DND-41 (cell line): Measurements from ENCODE around the gene RNF6.

Source experiments
- CTCF ChIP-seq: IDR thresholded peaks from 2 replicates; pipeline ENCODE4 v1.5.1; 2012; ENCODE audit warnings: borderline replicate concordance, low read length, moderate library complexity, mild to moderate bottlenecking; ENCODE audit not compliant: poor library complexity, severe bottlenecking; ENCODE audit errors: extremely low read depth
- EZH2 ChIP-seq: IDR thresholded peaks from 3 replicates; pipeline ENCODE4 v1.6.1; 2012; ENCODE audit warnings: borderline replicate concordance, low read depth, mild to moderate bottlenecking, moderate library complexity, low read length, inconsistent platforms; ENCODE audit not compliant: severe bottlenecking

- TF ChIP-seq EZH2: no peak
- no peak for TF ChIP-seq CTCF
Observed at GRCh38 chr13:26228096-26228495, 6.0 kb upstream of the RNF6 start.
